ENCODE measurements around the gene CFL1. TPM values are rescaled to one million over a fixed set of nuclear protein-coding genes. Genes with fewer than 3 reads are reported as not detected.
A peak's percentile ranks its signal among the peaks of the same experiment; 100 is the strongest.

CFL1 gene
- total RNA-seq, 2 donors from 2014 or later, result 654 to 731 TPM

GRCh38 chr11:65861533-65862183 lies 3.7 kb upstream of the CFL1 start:
- Histone ChIP-seq H3K27me3 (replicated peaks; ENCODE audit: insufficient read depth) (no peaks in the 10 kb centered on the region), H3K9me3 (no peaks in the 10 kb centered on the region), H3K27ac (peak overlapping the region; percentile 94 to 96), H3K4me3 (peak overlapping the region; percentile 99), H3K4me1 (replicated peaks) (peaks cover 7% of the 10 kb centered on the region), H3K36me3 (peaks cover 12 to 24% of the 10 kb centered on the region in 2 donors)
- no peak for TF ChIP-seq CTCF (IDR thresholded peaks at IDR 0.05)
- no peak for TF ChIP-seq POLR2AphosphoS5 (IDR thresholded peaks at IDR 0.05)
- TF ChIP-seq POLR2A (IDR thresholded peaks at IDR 0.05), result no peak
- 82% methylated on average over 13 of the region's 13 CpGs for WGBS
- intact Hi-C loops (cut with DNase I), result loop anchor here (2.0 kb wide), 1 partner anchor 141 kb away; the partner anchor contains the start of genes BANF1 and EIF1AD
- no peak for DNase-seq (ENCODE audit: low spot score)

DNA sequence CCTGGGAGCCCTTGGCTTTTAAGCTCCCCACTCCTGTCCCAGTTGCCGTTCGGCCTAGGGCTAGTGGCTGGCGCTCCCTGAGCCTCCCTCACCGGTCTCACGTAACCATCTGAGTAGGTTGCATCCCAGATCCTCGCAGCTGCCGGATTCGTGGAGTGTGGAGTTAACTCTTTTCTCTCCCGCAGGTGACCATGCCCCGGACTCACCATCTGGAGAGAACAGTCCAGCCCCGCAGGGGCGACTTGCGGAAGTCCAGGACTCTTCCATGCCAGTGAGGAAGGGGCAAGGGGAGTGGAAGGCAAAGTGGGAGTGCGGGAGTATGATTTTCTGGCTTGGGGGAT lies 3.2 kb upstream of the CFL1 start:
- no peak for TF ChIP-seq POLR2AphosphoS5 (IDR thresholded peaks at IDR 0.05)
- no peak for TF ChIP-seq CTCF (IDR thresholded peaks at IDR 0.05)
- TF ChIP-seq POLR2A (IDR thresholded peaks at IDR 0.05), result no peak
- Histone ChIP-seq H3K4me3 (peak overlapping the region; percentile 99), H3K36me3 (peaks cover 12 to 25% of the 10 kb centered on the region in 2 donors), H3K27ac (peak overlapping the region; percentile 94 to 96), H3K9me3 (no peaks in the 10 kb centered on the region), H3K27me3 (replicated peaks; ENCODE audit: insufficient read depth) (no peaks in the 10 kb centered on the region), H3K4me1 (replicated peaks) (peaks cover 10% of the 10 kb centered on the region)
- 11% methylated on average over 13 of the region's 14 CpGs for WGBS
- no peak for DNase-seq (ENCODE audit: low spot score)
- intact Hi-C loops (cut with DNase I), result loop anchor here (2.0 kb wide), 1 partner anchor 142 kb away; the partner anchor contains the start of genes BANF1 and EIF1AD

- Histone ChIP-seq H3K27ac (peak within 1 kb of the TSS; percentile 94 to 96), H3K4me3 (peak within 1 kb of the TSS; percentile 99), H3K4me1 (replicated peaks) (peaks cover 12% of the 10 kb centered on the region), H3K9me3 (no peaks in the 10 kb centered on the region), H3K27me3 (replicated peaks; ENCODE audit: insufficient read depth) (no peaks in the 10 kb centered on the region), H3K36me3 (peaks cover 15 to 31% of the 10 kb centered on the region in 2 donors)
- intact Hi-C loops (cut with DNase I), result loop anchor here (1.0 to 2.0 kb wide), 2 partner anchors 59 to 142 kb away; partner anchors contain the start of genes BANF1, C11orf68, DRAP1 and EIF1AD
- TF ChIP-seq CTCF (IDR thresholded peaks at IDR 0.05), result peak; percentile 70 to 97 (median 92)
- peak; percentile 57 for TF ChIP-seq POLR2A (IDR thresholded peaks at IDR 0.05)
- peak; percentile 97 for TF ChIP-seq POLR2AphosphoS5 (IDR thresholded peaks at IDR 0.05)
- WGBS, result 1% methylated on average over 56 of the region's 78 CpGs
- DNase-seq (ENCODE audit: low spot score), result peak; percentile 97
Observed at GRCh38 chr11:65860278-65861164, 2.5 kb upstream of the CFL1 start, which contains the start of gene MUS81. Gene MUS81, plus strand, starts transcription at chr11:65860433. Its CDS starts 321 bp downstream, at chr11:65860754.

DNA sequence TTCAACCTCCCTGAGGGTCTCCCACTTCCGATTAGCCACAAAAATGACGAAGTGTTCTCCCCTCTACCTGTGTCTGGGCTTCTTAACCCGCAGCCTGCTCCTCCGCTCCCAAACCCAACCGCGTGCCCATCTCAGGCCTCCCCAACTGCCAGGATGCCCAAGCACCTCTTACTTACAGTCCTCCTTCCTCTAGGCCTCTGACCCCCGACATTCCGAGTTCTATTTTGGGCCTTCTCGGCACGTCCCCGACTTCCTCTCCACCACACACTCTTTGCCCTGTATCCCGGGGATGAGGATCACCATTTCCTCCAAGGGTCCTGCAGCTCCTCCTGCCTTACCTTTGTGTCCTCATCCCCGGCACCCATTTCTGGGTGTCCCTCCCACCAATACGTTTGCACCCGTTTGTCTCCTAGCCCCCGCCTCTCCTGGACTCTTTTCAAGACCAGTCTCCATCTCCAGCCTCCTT lies 1.9 kb upstream of the CFL1 start:
- peak overlapping the region; percentile 94 to 96 for H3K27ac ChIP-seq
- H3K9me3 ChIP-seq, result no peaks in the 10 kb centered on the region
- no peaks in the 10 kb centered on the region for H3K27me3 ChIP-seq (replicated peaks; ENCODE audit: insufficient read depth)
- no peak for TF ChIP-seq POLR2AphosphoS5 (IDR thresholded peaks at IDR 0.05)
- under 1% methylated on average over 16 of the region's 16 CpGs for WGBS
- DNase-seq (ENCODE audit: low spot score), result no peak
- peaks cover 12% of the 10 kb centered on the region for H3K4me1 ChIP-seq (replicated peaks)
- peaks cover 15 to 37% of the 10 kb centered on the region in 2 donors for H3K36me3 ChIP-seq
- peak overlapping the region; percentile 99 for H3K4me3 ChIP-seq
- intact Hi-C loops (cut with DNase I), result loop anchor here (1.0 to 2.0 kb wide), 3 partner anchors 13 to 143 kb away; partner anchors contain the start of genes BANF1, C11orf68, DRAP1 and EFEMP2
